ENCODE data around the gene CREBL2.

DNA sequence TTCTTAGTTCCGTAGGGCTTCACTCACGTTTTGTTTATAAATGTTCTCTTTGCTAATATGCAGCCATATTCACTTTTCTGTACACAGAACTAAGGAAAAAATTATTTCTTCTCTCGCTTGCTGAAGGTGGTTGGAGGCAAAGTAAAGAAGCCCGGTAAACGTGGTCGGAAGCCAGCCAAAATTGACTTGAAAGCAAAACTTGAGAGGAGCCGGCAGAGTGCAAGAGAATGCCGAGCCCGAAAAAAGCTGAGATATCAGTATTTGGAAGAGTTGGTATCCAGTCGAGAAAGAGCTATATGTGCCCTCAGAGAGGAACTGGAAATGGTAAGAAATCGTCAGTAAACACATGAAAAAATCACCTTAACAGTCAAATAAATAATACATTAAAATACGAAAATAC is 24.0 kb downstream of the CREBL2 start:
- TF ChIP-seq, protein P1, sequence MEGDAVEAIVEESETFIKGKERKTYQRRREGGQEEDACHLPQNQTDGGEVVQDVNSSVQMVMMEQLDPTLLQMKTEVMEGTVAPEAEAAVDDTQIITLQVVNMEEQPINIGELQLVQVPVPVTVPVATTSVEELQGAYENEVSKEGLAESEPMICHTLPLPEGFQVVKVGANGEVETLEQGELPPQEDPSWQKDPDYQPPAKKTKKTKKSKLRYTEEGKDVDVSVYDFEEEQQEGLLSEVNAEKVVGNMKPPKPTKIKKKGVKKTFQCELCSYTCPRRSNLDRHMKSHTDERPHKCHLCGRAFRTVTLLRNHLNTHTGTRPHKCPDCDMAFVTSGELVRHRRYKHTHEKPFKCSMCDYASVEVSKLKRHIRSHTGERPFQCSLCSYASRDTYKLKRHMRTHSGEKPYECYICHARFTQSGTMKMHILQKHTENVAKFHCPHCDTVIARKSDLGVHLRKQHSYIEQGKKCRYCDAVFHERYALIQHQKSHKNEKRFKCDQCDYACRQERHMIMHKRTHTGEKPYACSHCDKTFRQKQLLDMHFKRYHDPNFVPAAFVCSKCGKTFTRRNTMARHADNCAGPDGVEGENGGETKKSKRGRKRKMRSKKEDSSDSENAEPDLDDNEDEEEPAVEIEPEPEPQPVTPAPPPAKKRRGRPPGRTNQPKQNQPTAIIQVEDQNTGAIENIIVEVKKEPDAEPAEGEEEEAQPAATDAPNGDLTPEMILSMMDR (conservative IDR thresholded peaks at IDR 0.05 in 1 of 2, IDR thresholded peaks at IDR 0.05 in 1 of 2; ENCODE audit: extremely low read depth in 1 of 2, insufficient read depth in 1 of 2, low read depth in 1 of 2, low read length in 2 of 2): no peak
- no peak for TF ChIP-seq EZH2 (IDR thresholded peaks at IDR 0.05; ENCODE audit: borderline replicate concordance, low read length)
